Right lobe of liver (tissue), 6 donors: ENCODE measurements around the gene ORC1. TPM values are rescaled to one million over a fixed set of nuclear protein-coding genes. Genes with fewer than 3 reads are reported as not detected.

Experiments used
- ATAC-seq, 4 donors: fragments of 200-7000 bp; cut with Tn5 transposase; one replicate each; pipeline ENCODE4 v1.9.1; 2020; ENCODE audit warnings: mild to moderate bottlenecking in 4 of 4, moderate library complexity in 4 of 4
- DNase-seq, 3 donors: peaks; one replicate each; pipeline ENCODE4 v3.0.0-alpha.2; 2020
- H3K27ac ChIP-seq, 3 donors: fragments of 200-600 bp; one replicate each; pipeline ENCODE4 v1.8.0; 2022
- H3K27me3 ChIP-seq, 2 donors: fragments of 200-600 bp; one replicate each; pipeline ENCODE4 v1.8.0; 2022
- H3K36me3 ChIP-seq, 4 donors: fragments of 200-600 bp; sonication (generic) in 1 of 4; one replicate each; pipeline versions ENCODE4 v1.5.1 to v1.8.0; 2017 to 2022; ENCODE audit warnings: control low read depth in 1 of 4
- H3K4me1 ChIP-seq, 4 donors: fragments of 200-600 bp; sonication (generic) in 1 of 4; one replicate each; pipeline versions ENCODE4 v1.5.1 to v1.8.0; 2017 to 2022; ENCODE audit warnings: control low read depth in 1 of 4
- H3K4me3 ChIP-seq, 3 donors: fragments of 200-600 bp; one replicate each; pipeline ENCODE4 v1.8.0; 2022
- H3K9me3 ChIP-seq, 4 donors: fragments of 200-600 bp; sonication (generic) in 1 of 4; one replicate each; pipeline versions ENCODE4 v1.5.1 to v1.8.0; 2017 to 2022; ENCODE audit warnings: control low read depth in 1 of 4
- CTCF ChIP-seq, 4 donors: fragments of 200-600 bp in 3 of 4; fragments of 450-650 bp in 1 of 4; IDR thresholded peaks; one replicate each; pipeline versions ENCODE4 v1.5.1 to v1.8.0; 2016 to 2022; ENCODE audit warnings: antibody characterized with exemption in 4 of 4, mild to moderate bottlenecking in 2 of 4
- POLR2A ChIP-seq: fragments of 450-650 bp; IDR thresholded peaks from one replicate; pipeline ENCODE4 v1.6.1; 2017; ENCODE audit warnings: antibody characterized with exemption, mild to moderate bottlenecking
- WGBS: methylation state at CpG from one replicate; pipeline ENCODE4 v1.1.6; 2018; ENCODE audit warnings: low coverage, low lambda C conversion rate; ENCODE audit not compliant: insufficient coverage; ENCODE audit errors: missing lambda C conversion rate; 5-methylcytosine and 5-hydroxymethylcytosine counted together
- intact Hi-C, 2 donors: fragments of 100-400 bp; cut with DNase I; formaldehyde crosslinking; loops; one replicate each; pipeline versions ENCODE4 v1.11.2 to v1.14.1; 2022
- total RNA-seq, 6 experiments: library from RNA; depleted of rRNA in 2 of 6; stranded (reverse); fragments of >200 nt in 2 of 6; fragmentation: NEBNext Ultra II Directional in 3 of 6; extraction: Animal tissue kit (Norgen Biotek cat#: 25700) in 3 of 6; gene quantifications; one replicate each; pipeline versions ENCODE4 v1.1.0 to v1.2.4, GENCODE V29; 2016 to 2023
- donor health status: DM: no; HTN: yes; CAD: no.
- donor health status: DM: no; HTN: no; CAD: no.
- donor health status: DM: no; HTN: no; CAD: no.
- donor health status: DM: no; HTN: yes; CAD: no.
- donor health status: DM: no; HTN: yes; CAD: no.

ORC1 gene
- total RNA-seq, 6 experiments from 2014 or later, result 0.11 to 4.0 (median 0.45) TPM

- 0% methylated on average over 16 of the region's 16 CpGs for WGBS
- peak in 3 of 4 donors; percentile 15 to 54 (median 32) for ATAC-seq
- peak overlapping the region in 2 of 3 donors; percentile 79 to 87 for H3K27ac ChIP-seq
These were observed 582 bp downstream of the ORC1 start for GRCh38 chr1:52403566-52404115.

GRCh38 chr1:52402860-52403240, 1.4 kb downstream of the ORC1 start:
- Histone ChIP-seq H3K9me3 (no peaks in the 10 kb centered on the region), H3K27ac (no peak overlapping the region), H3K4me1 (peaks cover 0 to 26% (median 4%) of the 10 kb centered on the region in 4 donors), H3K36me3 (peaks cover 0 to 1% (median 0%) of the 10 kb centered on the region in 4 donors), H3K4me3 (no peak overlapping the region), H3K27me3 (no peaks in the 10 kb centered on the region)
- ATAC-seq (peak in 1 of 4 donors; percentile 37), DNase-seq (no peak)
- intact Hi-C loops, result loop anchor here in 1 of 2 donors (10.0 kb wide), 1 partner anchor 282 kb away; no protein-coding TSS in a partner anchor
- WGBS, result 23% methylated on average over 3 of the region's 3 CpGs
- TF ChIP-seq POLR2A (no peak), CTCF (IDR thresholded peaks at IDR 0.05) (no peak)

More at GRCh38 chr1:52403566-52404115, 582 bp downstream of the ORC1 start:
- Histone ChIP-seq H3K4me3 (peak overlapping the region; percentile 84 to 89 (median 85)), H3K27me3 (no peaks in the 10 kb centered on the region), H3K9me3 (no peaks in the 10 kb centered on the region), H3K36me3 (peaks cover 0 to 9% (median 0%) of the 10 kb centered on the region in 4 donors), H3K4me1 (peaks cover 0 to 26% (median 4%) of the 10 kb centered on the region in 4 donors)
- no peak for DNase-seq
- TF ChIP-seq POLR2A, result no peak
- TF ChIP-seq CTCF (IDR thresholded peaks at IDR 0.05), result no peak
- intact Hi-C loops, result loop anchor here in 1 of 2 donors (10.0 kb wide), 1 partner anchor 281 kb away; no protein-coding TSS in a partner anchor

GRCh38 chr1:52400131-52400530, 4.1 kb downstream of the ORC1 start:
- H3K27ac ChIP-seq, result no peak overlapping the region
- ATAC-seq (no peak), DNase-seq (no peak)
- intact Hi-C loops, result loop anchor here in 1 of 2 donors (10.0 kb wide), 1 partner anchor 285 kb away; no protein-coding TSS in a partner anchor
- no peak overlapping the region for H3K4me3 ChIP-seq
- H3K9me3 ChIP-seq, result no peaks in the 10 kb centered on the region
- H3K27me3 ChIP-seq, result no peaks in the 10 kb centered on the region
- H3K36me3 ChIP-seq, result no peaks in the 10 kb centered on the region
- WGBS, result 95% methylated on average over 6 of the region's 6 CpGs
- TF ChIP-seq CTCF (IDR thresholded peaks at IDR 0.05), result no peak
- TF ChIP-seq POLR2A, result no peak
- H3K4me1 ChIP-seq, result peaks cover 0 to 11% (median under 1%) of the 10 kb centered on the region in 4 donors

GRCh38 chr1:52399629-52400028, 4.6 kb downstream of the ORC1 start:
- Histone ChIP-seq H3K4me3 (no peak overlapping the region), H3K4me1 (peaks cover 0 to 11% (median 0%) of the 10 kb centered on the region in 4 donors), H3K9me3 (no peaks in the 10 kb centered on the region), H3K27me3 (no peaks in the 10 kb centered on the region), H3K27ac (no peak overlapping the region), H3K36me3 (no peaks in the 10 kb centered on the region)
- 95% methylated on average over 3 of the region's 3 CpGs for WGBS
- no peak for DNase-seq
- TF ChIP-seq POLR2A, result no peak
- TF ChIP-seq CTCF (IDR thresholded peaks at IDR 0.05), result no peak
- ATAC-seq, result no peak
- intact Hi-C loops, result loop anchor here in 1 of 2 donors (10.0 kb wide), 1 partner anchor 285 kb away; no protein-coding TSS in a partner anchor
